Nephron (organoid): ENCODE results near the gene RYR2.

Source experiments
- H3K27ac Mint-ChIP-seq, 3 experiments: 2 replicates each; pipeline ENCODE4 v1.8.0; 2020; ENCODE audit warnings: mixed read lengths in 3 of 3, mild to moderate bottlenecking in 2 of 3, moderate library complexity in 1 of 3
- H3K27me3 Mint-ChIP-seq: 2 replicates; pipeline ENCODE4 v1.8.0; 2021; ENCODE audit warnings: low read depth, mild to moderate bottlenecking, moderate library complexity, mixed read lengths
- H3K36me3 Mint-ChIP-seq: 2 replicates; pipeline ENCODE4 v1.8.0; 2020; ENCODE audit warnings: low read depth, mixed read lengths
- H3K4me1 Mint-ChIP-seq: 2 replicates; pipeline ENCODE4 v1.8.0; 2020; ENCODE audit warnings: mixed read lengths
- H3K4me3 Mint-ChIP-seq, 3 experiments: 2 replicates each; pipeline ENCODE4 v1.8.0; 2020; ENCODE audit warnings: mild to moderate bottlenecking in 3 of 3, mixed read lengths in 3 of 3, moderate library complexity in 2 of 3
- H3K9me3 Mint-ChIP-seq: 2 replicates; pipeline ENCODE4 v1.8.0; 2020; ENCODE audit warnings: mixed read lengths
- CTCF ChIP-seq, 3 experiments: fragments of 200-600 bp; sonication (generic); IDR thresholded peaks; one replicate each; pipeline ENCODE4 v1.5.0; 2021; ENCODE audit warnings: antibody characterized with exemption in 3 of 3; ENCODE audit not compliant: unreplicated experiment in 3 of 3

Gene RYR2

GRCh38 chr1:237011432-237011831 is 30.6 kb upstream of the RYR2 start:
- Mint-ChIP-seq H3K36me3 (no peaks in the 10 kb centered on the region), H3K27me3 (peaks cover 11% of the 10 kb centered on the region), H3K4me1 (peaks cover 6% of the 10 kb centered on the region), H3K9me3 (no peaks in the 10 kb centered on the region), H3K4me3 (no peak overlapping the region), H3K27ac (no peak overlapping the region)
- TF ChIP-seq CTCF (IDR thresholded peaks at IDR 0.05; ENCODE audit: unreplicated experiment in 3 of 3) = no peak

GRCh38 chr1:237012361-237012760 is 29.6 kb upstream of the RYR2 start:
- H3K27me3 Mint-ChIP-seq = peaks cover 12% of the 10 kb centered on the region
- no peak for TF ChIP-seq CTCF (IDR thresholded peaks at IDR 0.05; ENCODE audit: unreplicated experiment in 3 of 3)
- peaks cover 6% of the 10 kb centered on the region for H3K4me1 Mint-ChIP-seq
- H3K9me3 Mint-ChIP-seq = no peaks in the 10 kb centered on the region
- H3K4me3 Mint-ChIP-seq = no peak overlapping the region
- no peak overlapping the region for H3K27ac Mint-ChIP-seq
- H3K36me3 Mint-ChIP-seq = no peaks in the 10 kb centered on the region

DNA sequence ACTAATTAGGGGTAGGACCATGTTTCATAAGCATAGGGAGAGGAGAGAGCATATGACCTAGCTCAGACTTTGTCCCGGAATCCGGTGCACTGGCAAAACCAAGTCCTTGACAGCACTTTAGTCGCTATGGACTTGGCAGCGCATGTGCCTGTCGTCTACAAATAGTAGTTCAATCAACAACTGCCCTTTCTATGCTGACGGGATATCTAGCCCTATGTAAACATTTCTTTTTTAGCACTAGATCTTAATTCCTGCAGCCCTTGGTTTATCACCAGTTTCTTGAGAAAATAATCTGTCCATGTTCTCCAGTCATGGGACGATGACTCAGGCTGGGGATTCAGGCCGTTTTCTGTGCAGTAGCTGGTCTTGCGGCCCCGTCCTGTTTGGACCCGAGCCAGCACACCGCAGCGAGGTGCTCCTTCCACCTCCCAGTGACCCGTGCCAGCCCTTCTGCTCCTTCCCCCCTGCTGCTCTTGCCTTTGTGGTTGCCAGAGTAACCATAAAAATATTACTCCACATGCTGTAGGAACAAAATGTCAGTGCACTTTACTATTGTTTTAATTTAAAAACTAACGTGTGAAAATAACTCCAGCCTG is 29.1 kb upstream of the RYR2 start:
- H3K9me3 Mint-ChIP-seq = no peaks in the 10 kb centered on the region
- H3K36me3 Mint-ChIP-seq = no peaks in the 10 kb centered on the region
- TF ChIP-seq CTCF (IDR thresholded peaks at IDR 0.05; ENCODE audit: unreplicated experiment in 3 of 3) = no peak
- no peak overlapping the region for H3K27ac Mint-ChIP-seq
- peaks cover 6% of the 10 kb centered on the region for H3K4me1 Mint-ChIP-seq
- H3K27me3 Mint-ChIP-seq = peaks cover 16% of the 10 kb centered on the region
- H3K4me3 Mint-ChIP-seq = no peak overlapping the region

- Mint-ChIP-seq H3K27ac (no peak overlapping the region), H3K36me3 (no peaks in the 10 kb centered on the region), H3K4me1 (peaks cover 6% of the 10 kb centered on the region), H3K9me3 (no peaks in the 10 kb centered on the region), H3K27me3 (peaks cover 18% of the 10 kb centered on the region), H3K4me3 (no peak overlapping the region)
- TF ChIP-seq CTCF (IDR thresholded peaks at IDR 0.05; ENCODE audit: unreplicated experiment in 3 of 3) = no peak
Measured at GRCh38 chr1:237013608-237014007, 28.4 kb upstream of the RYR2 start.

DNA sequence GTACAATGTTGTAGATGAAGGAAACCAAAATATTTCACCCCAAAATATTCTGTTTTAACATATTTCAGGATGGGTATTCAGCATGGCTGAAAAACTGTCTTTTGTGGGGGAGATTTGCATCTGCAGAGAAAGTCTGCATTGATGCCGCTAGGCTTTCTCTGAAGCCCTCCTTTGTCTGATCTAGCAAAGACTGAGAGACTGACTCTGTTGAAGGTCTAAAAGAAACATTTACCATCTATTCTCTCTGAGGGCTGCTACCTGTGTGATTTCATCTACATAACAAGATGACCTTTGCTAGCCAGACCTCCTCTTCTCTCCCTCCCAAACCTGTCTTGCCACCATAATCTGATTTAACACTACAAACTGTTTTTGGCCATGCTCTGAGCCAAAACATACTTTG is 25.4 kb upstream of the RYR2 start:
- no peaks in the 10 kb centered on the region for H3K9me3 Mint-ChIP-seq
- no peak for TF ChIP-seq CTCF (IDR thresholded peaks at IDR 0.05; ENCODE audit: unreplicated experiment in 3 of 3)
- no peaks in the 10 kb centered on the region for H3K36me3 Mint-ChIP-seq
- no peak overlapping the region for H3K27ac Mint-ChIP-seq
- H3K4me3 Mint-ChIP-seq = no peak overlapping the region
- peaks cover 6% of the 10 kb centered on the region for H3K4me1 Mint-ChIP-seq
- H3K27me3 Mint-ChIP-seq = peaks cover 18% of the 10 kb centered on the region

- Mint-ChIP-seq H3K4me1 (no peaks in the 10 kb centered on the region), H3K27me3 (peaks cover 11% of the 10 kb centered on the region), H3K9me3 (no peaks in the 10 kb centered on the region), H3K27ac (no peak overlapping the region), H3K36me3 (no peaks in the 10 kb centered on the region), H3K4me3 (no peak overlapping the region)
- no peak for TF ChIP-seq CTCF (IDR thresholded peaks at IDR 0.05; ENCODE audit: unreplicated experiment in 3 of 3)
Measured at GRCh38 chr1:237018896-237019295, 23.1 kb upstream of the RYR2 start.
